WTC11 (cell line): Measurements from ENCODE around the gene SLC13A4. TPM values are rescaled to one million over a fixed set of nuclear protein-coding genes. Genes with fewer than 3 reads are reported as not detected.

Experiments used
- ATAC-seq: fragments of 200-7000 bp; cut with Tn5 transposase; 2 replicates; pipeline ENCODE4 v1.10.0; 2021; ENCODE audit warnings: mild to moderate bottlenecking, moderate library complexity
- CTCF ChIA-PET: fragments of 300-600 bp; sonication (Branson Sonifier 250); formaldehyde crosslinking; loops from one replicate; lab custom pipeline; 2021; ENCODE audit warnings: antibody characterized with exemption; lab: Charles Lee
- POLR2A ChIA-PET: fragments of 350-600 bp; sonication (Branson Sonifier 250); formaldehyde crosslinking; loops from one replicate; lab custom pipeline; 2021; ENCODE audit warnings: antibody characterized with exemption; lab: Charles Lee
- DNase-seq: peaks from one replicate; pipeline ENCODE4 v3.0.0; 2021; ENCODE audit warnings: low spot score
- H3K27ac Mint-ChIP-seq: 2 replicates; pipeline ENCODE4 v1.8.0; 2021; ENCODE audit warnings: mixed read lengths
- H3K27me3 Mint-ChIP-seq: 2 replicates; pipeline ENCODE4 v1.8.0; 2021; ENCODE audit warnings: low read depth, mild to moderate bottlenecking, moderate library complexity, mixed read lengths
- H3K36me3 Mint-ChIP-seq: 2 replicates; pipeline ENCODE4 v1.8.0; 2021; ENCODE audit warnings: mixed read lengths
- H3K4me1 Mint-ChIP-seq: 2 replicates; pipeline ENCODE4 v1.8.0; 2022; ENCODE audit warnings: mixed read lengths
- H3K4me3 Mint-ChIP-seq: 2 replicates; pipeline ENCODE4 v1.8.0; 2021; ENCODE audit warnings: mild to moderate bottlenecking, moderate library complexity, mixed read lengths
- H3K9me3 Mint-ChIP-seq: 2 replicates; pipeline ENCODE4 v1.8.0; 2021; ENCODE audit warnings: mixed read lengths
- FOXJ3 ChIP-seq: sonication (generic); formaldehyde crosslinking; IDR thresholded peaks from 2 replicates; pipeline ENCODE4 v1.9.0; 2021; ENCODE audit warnings: missing genetic modification reagents, mild to moderate bottlenecking, borderline replicate concordance
- FOXK1 ChIP-seq: sonication (generic); formaldehyde crosslinking; IDR thresholded peaks from 2 replicates; pipeline ENCODE4 v1.8.0; 2022; ENCODE audit warnings: mild to moderate bottlenecking, moderate library complexity, missing genetic modification reagents
- FOXP4 ChIP-seq: sonication (generic); formaldehyde crosslinking; IDR thresholded peaks from 2 replicates; pipeline ENCODE4 v1.8.0; 2022; ENCODE audit warnings: mild to moderate bottlenecking, missing genetic modification reagents
- HMGXB4 ChIP-seq: sonication (generic); formaldehyde crosslinking; IDR thresholded peaks from 2 replicates; pipeline ENCODE4 v1.8.1; 2023; ENCODE audit warnings: mild to moderate bottlenecking, moderate library complexity, missing genetic modification reagents
- NR3C1 ChIP-seq: sonication (generic); formaldehyde crosslinking; conservative IDR thresholded peaks from 2 replicates; pipeline ENCODE4 v1.8.1; 2023; ENCODE audit warnings: low read depth, mild to moderate bottlenecking, missing genetic modification reagents
- PRRX2 ChIP-seq: fragments of 250-450 bp; sonication (Bioruptor Pico); IDR thresholded peaks from 2 replicates; pipeline ENCODE4 v1.8.0; 2021; ENCODE audit warnings: mild to moderate bottlenecking
- STAT6 ChIP-seq: sonication (generic); formaldehyde crosslinking; conservative IDR thresholded peaks from 2 replicates; pipeline ENCODE4 v1.8.1; 2023; ENCODE audit warnings: mild to moderate bottlenecking, low read depth, missing genetic modification reagents, moderate library complexity
- USF2 ChIP-seq: sonication (generic); formaldehyde crosslinking; IDR thresholded peaks from 2 replicates; pipeline ENCODE4 v1.8.1; 2023; ENCODE audit warnings: mild to moderate bottlenecking, missing genetic modification reagents, moderate library complexity
- ZNF512 ChIP-seq: sonication (generic); formaldehyde crosslinking; IDR thresholded peaks from 2 replicates; pipeline ENCODE4 v1.8.1; 2022; ENCODE audit warnings: missing genetic modification reagents, borderline replicate concordance
- total RNA-seq: library from RNA; stranded (reverse); gene quantifications from 3 replicates; pipeline ENCODE4 v1.2.3, GENCODE V29; 2021
- TF ChIP-seq, protein P1 (sequence below): sonication (generic); formaldehyde crosslinking; IDR thresholded peaks from 2 replicates; pipeline ENCODE4 v1.8.0; 2023; ENCODE audit warnings: missing genetic modification reagents
- TF ChIP-seq, protein P2 (sequence below): fragments of 250-450 bp; sonication (Bioruptor Pico); IDR thresholded peaks from 2 replicates; pipeline ENCODE4 v1.9.0; 2021; ENCODE audit warnings: moderate library complexity, mild to moderate bottlenecking, inconsistent platforms, borderline replicate concordance
- TF ChIP-seq, protein P3 (sequence below): sonication (generic); formaldehyde crosslinking; IDR thresholded peaks from 2 replicates; pipeline ENCODE4 v1.8.0; 2022; ENCODE audit warnings: missing genetic modification reagents

Gene SLC13A4
- total RNA-seq, 1 experiment from 2014 or later, result 1.6 TPM

- TF ChIP-seq FOXP4 (CRISPR knock-in tag) (no peak), STAT6 (no peak)
- TF ChIP-seq, protein P1, sequence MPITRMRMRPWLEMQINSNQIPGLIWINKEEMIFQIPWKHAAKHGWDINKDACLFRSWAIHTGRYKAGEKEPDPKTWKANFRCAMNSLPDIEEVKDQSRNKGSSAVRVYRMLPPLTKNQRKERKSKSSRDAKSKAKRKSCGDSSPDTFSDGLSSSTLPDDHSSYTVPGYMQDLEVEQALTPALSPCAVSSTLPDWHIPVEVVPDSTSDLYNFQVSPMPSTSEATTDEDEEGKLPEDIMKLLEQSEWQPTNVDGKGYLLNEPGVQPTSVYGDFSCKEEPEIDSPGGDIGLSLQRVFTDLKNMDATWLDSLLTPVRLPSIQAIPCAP (CRISPR knock-in tag), result no peak
Measured at GRCh38 chr7:135665042-135665441, 62.9 kb downstream of the SLC13A4 start (continued).

DNA sequence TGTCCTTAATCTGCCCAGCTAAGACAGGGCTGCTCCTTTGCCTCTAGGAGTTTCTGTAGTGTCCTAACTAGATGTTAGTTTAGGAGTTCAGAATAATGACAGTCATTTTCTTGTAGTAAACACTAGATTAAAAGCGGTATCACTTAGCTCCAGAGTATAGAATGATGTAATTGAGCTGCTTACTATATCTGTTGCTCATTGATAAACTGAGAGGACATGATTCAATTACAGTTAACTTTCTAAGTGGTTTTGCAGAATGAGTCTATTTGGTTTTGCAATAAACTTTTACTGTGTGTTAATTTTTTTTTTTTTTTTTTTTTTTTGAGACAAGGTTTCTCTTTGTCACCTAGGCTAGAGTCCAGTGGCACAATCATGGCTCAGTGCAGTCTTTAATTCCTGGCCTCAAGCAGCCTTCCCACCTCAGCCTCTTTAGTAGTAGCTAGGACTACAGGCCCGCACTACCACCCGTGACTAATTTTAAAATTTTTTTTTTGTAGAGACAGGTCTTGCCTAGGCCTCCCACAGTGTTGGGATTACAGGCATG is 63.9 kb downstream of the SLC13A4 start:
- no peak for DNase-seq
- peaks cover 20% of the 10 kb centered on the region for H3K36me3 Mint-ChIP-seq
- TF ChIP-seq ZNF512 (CRISPR knock-in tag), result no peak
- TF ChIP-seq, protein P1 (CRISPR knock-in tag), result no peak
- TF ChIP-seq, all 79 proteins: peak for 0
- Mint-ChIP-seq H3K9me3 (peaks cover 16% of the 10 kb centered on the region), H3K4me3 (peak overlapping the region; percentile 99), H3K27ac (no peak overlapping the region), H3K4me1 (peaks cover 15% of the 10 kb centered on the region), H3K27me3 (no peaks in the 10 kb centered on the region)
- ATAC-seq, result no peak
- POLR2A ChIA-PET, result no interaction called here
- CTCF ChIA-PET, result interaction anchor here (0.7 to 1.5 kb wide), 3 partner anchors 9 to 390 kb away, joined by 3 to 9 read pairs (median 8); no protein-coding TSS in a partner anchor

GRCh38 chr7:135662373-135663114 is 65.4 kb downstream of the SLC13A4 start, which contains the start of gene STMP1:
TSS of gene STMP1 (plus strand) at chr7:135662514.
- Mint-ChIP-seq H3K4me1 (peaks cover 17% of the 10 kb centered on the region), H3K27me3 (no peaks in the 10 kb centered on the region), H3K36me3 (peaks cover 4% of the 10 kb centered on the region; the same call in 1 of the 2 replicates), H3K27ac (peak within 1 kb of the TSS; percentile 99), H3K9me3 (peaks cover 3% of the 10 kb centered on the region; the same call in 1 of the 2 replicates), H3K4me3 (peak within 1 kb of the TSS; percentile 99)
- peak; percentile 94 for ATAC-seq
- DNase-seq, result peak; percentile 98
- POLR2A ChIA-PET, result interaction anchor here (0.5 to 1.1 kb wide), 4 partner anchors 10 to 30 kb away, joined by 3 to 4 read pairs (median 4); no protein-coding TSS in a partner anchor
- CTCF ChIA-PET, result interaction anchor here (0.6 to 2.2 kb wide), 15 partner anchors 11 to 499 kb away, joined by 3 to 24 read pairs (median 4); no protein-coding TSS in a partner anchor
- TF ChIP-seq FOXJ3 (CRISPR knock-in tag), result no peak
- TF ChIP-seq FOXK1 (CRISPR knock-in tag), result peak; percentile 78; the same call in 1 of the 2 replicates
- peak; percentile 97 for TF ChIP-seq HMGXB4 (CRISPR knock-in tag)
- TF ChIP-seq NR3C1 (CRISPR knock-in tag), result no peak
- TF ChIP-seq, protein P2, sequence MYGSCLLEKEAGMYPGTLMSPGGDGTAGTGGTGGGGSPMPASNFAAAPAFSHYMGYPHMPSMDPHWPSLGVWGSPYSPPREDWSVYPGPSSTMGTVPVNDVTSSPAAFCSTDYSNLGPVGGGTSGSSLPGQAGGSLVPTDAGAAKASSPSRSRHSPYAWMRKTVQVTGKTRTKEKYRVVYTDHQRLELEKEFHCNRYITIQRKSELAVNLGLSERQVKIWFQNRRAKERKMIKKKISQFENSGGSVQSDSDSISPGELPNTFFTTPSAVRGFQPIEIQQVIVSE (CRISPR knock-in tag), result no peak
- TF ChIP-seq, protein P3, sequence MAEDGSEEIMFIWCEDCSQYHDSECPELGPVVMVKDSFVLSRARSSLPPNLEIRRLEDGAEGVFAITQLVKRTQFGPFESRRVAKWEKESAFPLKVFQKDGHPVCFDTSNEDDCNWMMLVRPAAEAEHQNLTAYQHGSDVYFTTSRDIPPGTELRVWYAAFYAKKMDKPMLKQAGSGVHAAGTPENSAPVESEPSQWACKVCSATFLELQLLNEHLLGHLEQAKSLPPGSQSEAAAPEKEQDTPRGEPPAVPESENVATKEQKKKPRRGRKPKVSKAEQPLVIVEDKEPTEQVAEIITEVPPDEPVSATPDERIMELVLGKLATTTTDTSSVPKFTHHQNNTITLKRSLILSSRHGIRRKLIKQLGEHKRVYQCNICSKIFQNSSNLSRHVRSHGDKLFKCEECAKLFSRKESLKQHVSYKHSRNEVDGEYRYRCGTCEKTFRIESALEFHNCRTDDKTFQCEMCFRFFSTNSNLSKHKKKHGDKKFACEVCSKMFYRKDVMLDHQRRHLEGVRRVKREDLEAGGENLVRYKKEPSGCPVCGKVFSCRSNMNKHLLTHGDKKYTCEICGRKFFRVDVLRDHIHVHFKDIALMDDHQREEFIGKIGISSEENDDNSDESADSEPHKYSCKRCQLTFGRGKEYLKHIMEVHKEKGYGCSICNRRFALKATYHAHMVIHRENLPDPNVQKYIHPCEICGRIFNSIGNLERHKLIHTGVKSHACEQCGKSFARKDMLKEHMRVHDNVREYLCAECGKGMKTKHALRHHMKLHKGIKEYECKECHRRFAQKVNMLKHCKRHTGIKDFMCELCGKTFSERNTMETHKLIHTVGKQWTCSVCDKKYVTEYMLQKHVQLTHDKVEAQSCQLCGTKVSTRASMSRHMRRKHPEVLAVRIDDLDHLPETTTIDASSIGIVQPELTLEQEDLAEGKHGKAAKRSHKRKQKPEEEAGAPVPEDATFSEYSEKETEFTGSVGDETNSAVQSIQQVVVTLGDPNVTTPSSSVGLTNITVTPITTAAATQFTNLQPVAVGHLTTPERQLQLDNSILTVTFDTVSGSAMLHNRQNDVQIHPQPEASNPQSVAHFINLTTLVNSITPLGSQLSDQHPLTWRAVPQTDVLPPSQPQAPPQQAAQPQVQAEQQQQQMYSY (CRISPR knock-in tag), result 0 out of 2 replicates have a peak, but pooled peaks have one; percentile 50
- TF ChIP-seq PRRX2 (CRISPR knock-in tag), result no peak
- TF ChIP-seq USF2 (CRISPR knock-in tag), result no peak
